Vagina (tissue), 2 donors: ENCODE results near the gene ARHGEF28.

Experiments
- CTCF ChIP-seq, 3 experiments: fragments of 450-650 bp in 2 of 3; fragments of 200-600 bp in 1 of 3; sonication (generic) in 1 of 3; IDR thresholded peaks; one replicate each; pipeline ENCODE4 v1.5.1; 2017 to 2019; ENCODE audit warnings: antibody characterized with exemption in 3 of 3, mild to moderate bottlenecking in 2 of 3, moderate library complexity in 2 of 3
- POLR2AphosphoS5 ChIP-seq, 2 donors: sonication (generic); formaldehyde crosslinking; IDR thresholded peaks; one replicate each; pipeline ENCODE4 v1.9.0; 2017; ENCODE audit warnings: antibody characterized with exemption in 2 of 2, mild to moderate bottlenecking in 2 of 2, low read depth in 1 of 2; ENCODE audit not compliant: insufficient read depth in 1 of 2

GRCh38 chr5:73960426-73960825 is 334.4 kb downstream of the ARHGEF28 start:
- TF ChIP-seq POLR2AphosphoS5 (IDR thresholded peaks at IDR 0.05; ENCODE audit: insufficient read depth in 1 of 2, low read depth in 1 of 2) (no peak), CTCF (IDR thresholded peaks at IDR 0.05) (no peak)
